ENCODE data around the gene AFAP1. TPM values are rescaled to one million over a fixed set of nuclear protein-coding genes. Genes with fewer than 3 reads are reported as not detected.

AFAP1 gene
- total RNA-seq, 1 donor from 2014 or later: 67.9 TPM

GRCh38 chr4:7747062-7747385 lies 192.6 kb downstream of the AFAP1 start:
- DNase-seq (ENCODE audit: low read depth): no peak
- H3K9me3 ChIP-seq (ENCODE audit: insufficient read depth, low read depth, low read length): no peaks in the 10 kb centered on the region
- no peak for TF ChIP-seq CTCF (IDR thresholded peaks at IDR 0.05; ENCODE audit: insufficient read depth, low read depth, low read length)
- TF ChIP-seq EZH2 (IDR thresholded peaks at IDR 0.05; ENCODE audit: insufficient read depth, low read length): no peak

GRCh38 chr4:7746351-7747061 lies 193.2 kb downstream of the AFAP1 start:
- Histone ChIP-seq H3K27ac (ENCODE audit: low read depth, low read length) (no peak overlapping the region), H3K4me3 (ENCODE audit: insufficient read depth, low read depth, low read length) (no peak overlapping the region), H3K4me2 (ENCODE audit: low read length) (no peak overlapping the region), H4K20me1 (ENCODE audit: insufficient read depth, low read length) (peaks cover 29% of the 10 kb centered on the region), H2AFZ (ENCODE audit: low read depth, low read length) (no peak overlapping the region), H3K4me1 (ENCODE audit: insufficient read depth, low read length) (peaks cover 9% of the 10 kb centered on the region), H3K9me3 (ENCODE audit: insufficient read depth, low read depth, low read length) (no peaks in the 10 kb centered on the region), H3K36me3 (ENCODE audit: insufficient read depth, low read length) (no peaks in the 10 kb centered on the region), H3K79me2 (ENCODE audit: insufficient read depth, low read length) (no peaks in the 10 kb centered on the region), H3K9ac (ENCODE audit: low read length) (no peak overlapping the region), H3K27me3 (ENCODE audit: insufficient read depth, low read length) (no peaks in the 10 kb centered on the region)
- H3K36me3 Mint-ChIP-seq (ENCODE audit: low read depth, unreplicated experiment): peaks cover 12% of the 10 kb centered on the region
- DNase-seq (ENCODE audit: low read depth): no peak
- H3K27ac Mint-ChIP-seq (ENCODE audit: unreplicated experiment): no peak overlapping the region
- no peak overlapping the region for H3K4me3 Mint-ChIP-seq (ENCODE audit: unreplicated experiment)
- peaks cover 17% of the 10 kb centered on the region for H3K4me1 Mint-ChIP-seq (ENCODE audit: low read depth, unreplicated experiment)
- FAIRE-seq: no peak
- no peaks in the 10 kb centered on the region for H3K9me3 Mint-ChIP-seq (ENCODE audit: unreplicated experiment)
- TF ChIP-seq CTCF (IDR thresholded peaks at IDR 0.05; ENCODE audit: insufficient read depth, low read depth, low read length): no peak
- TF ChIP-seq EZH2 (IDR thresholded peaks at IDR 0.05; ENCODE audit: insufficient read depth, low read length): no peak
- H3K27me3 Mint-ChIP-seq (ENCODE audit: low read depth, unreplicated experiment): peaks cover 55% of the 10 kb centered on the region

More at GRCh38 chr4:7747062-7747385, 192.6 kb downstream of the AFAP1 start:
- H3K36me3 ChIP-seq (ENCODE audit: insufficient read depth, low read length): no peaks in the 10 kb centered on the region
- no peaks in the 10 kb centered on the region for H3K79me2 ChIP-seq (ENCODE audit: insufficient read depth, low read length)
- Mint-ChIP-seq H3K27ac (ENCODE audit: unreplicated experiment) (no peak overlapping the region), H3K27me3 (ENCODE audit: low read depth, unreplicated experiment) (peaks cover 59% of the 10 kb centered on the region), H3K9me3 (ENCODE audit: unreplicated experiment) (no peaks in the 10 kb centered on the region), H3K36me3 (ENCODE audit: low read depth, unreplicated experiment) (peaks cover 15% of the 10 kb centered on the region), H3K4me3 (ENCODE audit: unreplicated experiment) (no peak overlapping the region), H3K4me1 (ENCODE audit: low read depth, unreplicated experiment) (peaks cover 17% of the 10 kb centered on the region)
- H3K4me1 ChIP-seq (ENCODE audit: insufficient read depth, low read length): peaks cover 9% of the 10 kb centered on the region
- H2AFZ ChIP-seq (ENCODE audit: low read depth, low read length): no peak overlapping the region
- H3K27me3 ChIP-seq (ENCODE audit: insufficient read depth, low read length): no peaks in the 10 kb centered on the region
- no peak overlapping the region for H3K4me2 ChIP-seq (ENCODE audit: low read length)
- no peak overlapping the region for H3K9ac ChIP-seq (ENCODE audit: low read length)
- H4K20me1 ChIP-seq (ENCODE audit: insufficient read depth, low read length): peaks cover 30% of the 10 kb centered on the region
- no peak for FAIRE-seq
- H3K4me3 ChIP-seq (ENCODE audit: insufficient read depth, low read depth, low read length): no peak overlapping the region
- H3K27ac ChIP-seq (ENCODE audit: low read depth, low read length): no peak overlapping the region

- Histone ChIP-seq H3K36me3 (ENCODE audit: insufficient read depth, low read length) (no peaks in the 10 kb centered on the region), H3K4me3 (ENCODE audit: insufficient read depth, low read depth, low read length) (no peak overlapping the region), H3K9ac (ENCODE audit: low read length) (no peak overlapping the region), H3K4me2 (ENCODE audit: low read length) (no peak overlapping the region), H3K4me1 (ENCODE audit: insufficient read depth, low read length) (peaks cover 9% of the 10 kb centered on the region), H3K27ac (ENCODE audit: low read depth, low read length) (no peak overlapping the region), H3K9me3 (ENCODE audit: insufficient read depth, low read depth, low read length) (no peaks in the 10 kb centered on the region), H3K79me2 (ENCODE audit: insufficient read depth, low read length) (no peaks in the 10 kb centered on the region), H2AFZ (ENCODE audit: low read depth, low read length) (no peak overlapping the region), H4K20me1 (ENCODE audit: insufficient read depth, low read length) (peaks cover 18% of the 10 kb centered on the region), H3K27me3 (ENCODE audit: insufficient read depth, low read length) (no peaks in the 10 kb centered on the region)
- Mint-ChIP-seq H3K4me1 (ENCODE audit: low read depth, unreplicated experiment) (peaks cover 15% of the 10 kb centered on the region), H3K9me3 (ENCODE audit: unreplicated experiment) (no peaks in the 10 kb centered on the region), H3K4me3 (ENCODE audit: unreplicated experiment) (no peak overlapping the region), H3K27me3 (ENCODE audit: low read depth, unreplicated experiment) (peaks cover 47% of the 10 kb centered on the region), H3K27ac (ENCODE audit: unreplicated experiment) (peak overlapping the region; percentile 11), H3K36me3 (ENCODE audit: low read depth, unreplicated experiment) (peaks cover 10% of the 10 kb centered on the region)
- FAIRE-seq: no peak
- no peak for TF ChIP-seq CTCF (IDR thresholded peaks at IDR 0.05; ENCODE audit: insufficient read depth, low read depth, low read length)
- TF ChIP-seq EZH2 (IDR thresholded peaks at IDR 0.05; ENCODE audit: insufficient read depth, low read length): no peak
- no peak for DNase-seq (ENCODE audit: low read depth)
These were observed 194.3 kb downstream of the AFAP1 start for GRCh38 chr4:7745301-7745885.

All from astrocyte (in vitro differentiated cells and primary cell).